GM18511 (cell line): Measurements from ENCODE around the gene HSDL2.
A peak's percentile ranks its signal among the peaks of the same experiment; 100 is the strongest.

Experiments used
- ATAC-seq: cut with Tn5 transposase; IDR thresholded peaks from one replicate; pipeline ENCODE4 v1.9.1; 2021; ENCODE audit warnings: mild to moderate bottlenecking, moderate library complexity; ENCODE audit not compliant: unreplicated experiment

Gene HSDL2

GRCh38 chr9:112443636-112444035 lies 63.7 kb downstream of the HSDL2 start:
- no peak for ATAC-seq

- no peak for ATAC-seq
Observed at GRCh38 chr9:112445196-112445595, 65.3 kb downstream of the HSDL2 start.

- no peak for ATAC-seq
Observed at GRCh38 chr9:112446080-112446479, 66.2 kb downstream of the HSDL2 start.

- no peak for ATAC-seq
Observed at GRCh38 chr9:112446526-112446925, 66.6 kb downstream of the HSDL2 start.

GRCh38 chr9:112447283-112447761 lies 67.4 kb downstream of the HSDL2 start:
- no peak for ATAC-seq

- ATAC-seq: no peak
Observed at GRCh38 chr9:112462855-112463254, 82.9 kb downstream of the HSDL2 start.

- no peak for ATAC-seq
Observed at GRCh38 chr9:112465352-112465751, 85.4 kb downstream of the HSDL2 start.

GRCh38 chr9:112472996-112473395 lies 93.1 kb downstream of the HSDL2 start:
- no peak for ATAC-seq

- ATAC-seq: no peak
Observed at GRCh38 chr9:112473986-112474385, 94.1 kb downstream of the HSDL2 start.

GRCh38 chr9:112475318-112475717 lies 95.4 kb downstream of the HSDL2 start:
- ATAC-seq: no peak

- no peak for ATAC-seq
Observed at GRCh38 chr9:112477330-112477729, 97.4 kb downstream of the HSDL2 start.

- ATAC-seq: no peak
Observed at GRCh38 chr9:112479221-112479620, 99.3 kb downstream of the HSDL2 start.

GRCh38 chr9:112484607-112485006 lies 104.7 kb downstream of the HSDL2 start:
- ATAC-seq: no peak

- no peak for ATAC-seq
Observed at GRCh38 chr9:112485574-112485973, 105.7 kb downstream of the HSDL2 start.

GRCh38 chr9:112486221-112487007 lies 106.5 kb downstream of the HSDL2 start, which contains the start of gene KIAA1958:
TSS of gene KIAA1958 (plus strand) at chr9:112486827. CDS start at chr9:112574081, 87,254 bp downstream.
- peak; percentile 93 for ATAC-seq

GRCh38 chr9:112487008-112487798 lies 107.3 kb downstream of the HSDL2 start:
- peak; percentile 50 for ATAC-seq

- ATAC-seq: no peak
Observed at GRCh38 chr9:112487799-112488340, 108.0 kb downstream of the HSDL2 start.

- no peak for ATAC-seq
Observed at GRCh38 chr9:112489039-112489546, 109.2 kb downstream of the HSDL2 start.

- ATAC-seq: no peak
Observed at GRCh38 chr9:112489876-112490666, 110.2 kb downstream of the HSDL2 start.

- no peak for ATAC-seq
Observed at GRCh38 chr9:112493393-112494137, 113.7 kb downstream of the HSDL2 start.
